ENCODE measurements around the gene CCDC47.

The CCDC47 gene

GRCh38 chr17:63780507-63780906 lies 7.1 kb upstream of the CCDC47 start (continued):
- TF ChIP-seq ZNF398 (tag by site-specific recombination; IDR thresholded peaks at IDR 0.05), result peak; percentile 48
- TF ChIP-seq ZBTB48 (tag by site-specific recombination; IDR thresholded peaks at IDR 0.05), result peak; percentile 42; the same call in 1 of the 2 replicates
- no peak for TF ChIP-seq PBX3 (CRISPR knock-in tag; IDR thresholded peaks at IDR 0.05)

GRCh38 chr17:63775420-63775819 lies 2.0 kb upstream of the CCDC47 start:
- Histone ChIP-seq H3K4me1 (ENCODE audit: control insufficient read depth, insufficient read depth, low read length) (peaks cover 3% of the 10 kb centered on the region), H3K9me3 (ENCODE audit: control insufficient read depth, insufficient read depth, low read depth, low read length) (no peaks in the 10 kb centered on the region), H3K4me3 (ENCODE audit: low read depth, low read length) (peak overlapping the region; percentile 90), H3K27ac (ENCODE audit: extremely low read depth, low read depth, low read length) (no peak overlapping the region), H3K36me3 (ENCODE audit: control insufficient read depth in 2 of 2, insufficient read depth in 1 of 2, low read length in 2 of 2) (peaks cover 37 to 51% of the 10 kb centered on the region in 2 experiments)
- TF ChIP-seq TSHZ1 (tag by site-specific recombination; IDR thresholded peaks at IDR 0.05; ENCODE audit: borderline replicate concordance) (no peak), ZEB2 (tag by site-specific recombination; IDR thresholded peaks at IDR 0.05) (no peak), PRDM1 (tag by site-specific recombination; IDR thresholded peaks at IDR 0.05) (peak; percentile 17; the same call in 1 of the 2 replicates), ZNF341 (tag by site-specific recombination; IDR thresholded peaks at IDR 0.05; ENCODE audit: low read depth) (peak; percentile 72), PRDM10 (tag by site-specific recombination; IDR thresholded peaks at IDR 0.05) (peak; percentile 15; the same call in 1 of the 2 replicates), ZNF18 (tag by site-specific recombination; IDR thresholded peaks at IDR 0.05) (peak; percentile 54; the same call in 1 of the 2 replicates), ZNF600 (tag by site-specific recombination; IDR thresholded peaks at IDR 0.05) (peak; percentile 79), GLIS1 (tag by site-specific recombination; IDR thresholded peaks at IDR 0.05) (peak; percentile 39)
- POLR2A ChIA-PET, result interaction anchor here (0.6 to 3.8 kb wide), 8 partner anchors 9 to 68 kb away, joined by 3 to 35 read pairs (median 4); partner anchors contain the start of genes SMARCD2 and STRADA
- CTCF ChIA-PET, result interaction anchor here (1.1 to 1.9 kb wide), 3 partner anchors 8 to 73 kb away, joined by 3 to 5 read pairs (median 4); no protein-coding TSS in a partner anchor
